HL-60 (cell line): ENCODE data around the gene TTC28.

Source experiments
- DNase-seq, 2 experiments: peaks; one replicate each; pipeline ENCODE4 v3.0.0-alpha.2; 2010 to 2020; ENCODE audit warnings: low read depth in 1 of 2, low spot score in 1 of 2
- H3K27ac ChIP-seq: fragments of 250-450 bp; sonication (Bioruptor Pico); replicated peaks from 2 replicates; pipeline ENCODE4 v1.5.1; 2020; ENCODE audit warnings: mild to moderate bottlenecking, moderate library complexity
- H3K27me3 ChIP-seq: fragments of 250-450 bp; sonication (Bioruptor Pico); 2 replicates; pipeline ENCODE4 v1.5.1; 2021; ENCODE audit warnings: mild to moderate bottlenecking, moderate library complexity; ENCODE audit not compliant: insufficient read depth, poor library complexity, severe bottlenecking
- H3K4me3 ChIP-seq: replicated peaks from 2 replicates; pipeline ENCODE4 v1.5.1; 2011; ENCODE audit warnings: mild to moderate bottlenecking, control low read depth, low read length; ENCODE audit not compliant: insufficient read depth
- GABPA ChIP-seq: IDR thresholded peaks from 2 replicates; pipeline ENCODE4 v1.6.1; 2012; ENCODE audit warnings: low read depth
- POLR2AphosphoS5 ChIP-seq: IDR thresholded peaks from 2 replicates; pipeline ENCODE4 v1.6.1; 2012; ENCODE audit warnings: low read depth
- SPI1 ChIP-seq: IDR thresholded peaks from 2 replicates; pipeline ENCODE4 v1.6.1; 2012; ENCODE audit warnings: low read depth, mild to moderate bottlenecking, borderline replicate concordance
- TF ChIP-seq, protein P1 (sequence below): IDR thresholded peaks from one replicate; pipeline ENCODE4 v1.5.1; 2011; ENCODE audit warnings: low read length, control low read depth, inconsistent platforms; ENCODE audit not compliant: insufficient read depth
- TF ChIP-seq, protein P2 (sequence below): IDR thresholded peaks from 2 replicates; pipeline ENCODE4 v1.6.1; 2012; ENCODE audit warnings: low read depth; ENCODE audit not compliant: insufficient replicate concordance

TTC28 gene

DNA sequence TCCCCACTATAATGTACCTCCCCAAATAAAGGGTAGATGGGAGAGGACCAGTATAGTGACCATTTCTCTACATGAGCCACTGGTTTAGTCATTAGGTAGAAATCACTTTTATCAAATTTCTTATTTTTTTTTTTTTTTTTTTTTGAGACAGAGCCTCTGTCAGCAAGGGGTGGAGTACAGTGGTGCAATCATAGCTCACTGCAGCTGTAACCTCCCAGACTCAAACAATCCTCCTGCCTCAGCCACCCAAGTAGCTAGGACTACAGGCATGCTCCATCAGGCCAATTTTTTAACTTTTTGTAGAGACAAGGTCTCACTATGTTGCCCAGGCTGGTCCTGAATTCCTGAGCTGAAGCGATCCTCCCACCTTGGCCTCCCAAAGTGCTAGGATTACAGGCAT, 322.4 kb downstream of the TTC28 start:
- TF ChIP-seq POLR2AphosphoS5 (no peak), SPI1 (no peak), GABPA (no peak)
- TF ChIP-seq, protein P1, sequence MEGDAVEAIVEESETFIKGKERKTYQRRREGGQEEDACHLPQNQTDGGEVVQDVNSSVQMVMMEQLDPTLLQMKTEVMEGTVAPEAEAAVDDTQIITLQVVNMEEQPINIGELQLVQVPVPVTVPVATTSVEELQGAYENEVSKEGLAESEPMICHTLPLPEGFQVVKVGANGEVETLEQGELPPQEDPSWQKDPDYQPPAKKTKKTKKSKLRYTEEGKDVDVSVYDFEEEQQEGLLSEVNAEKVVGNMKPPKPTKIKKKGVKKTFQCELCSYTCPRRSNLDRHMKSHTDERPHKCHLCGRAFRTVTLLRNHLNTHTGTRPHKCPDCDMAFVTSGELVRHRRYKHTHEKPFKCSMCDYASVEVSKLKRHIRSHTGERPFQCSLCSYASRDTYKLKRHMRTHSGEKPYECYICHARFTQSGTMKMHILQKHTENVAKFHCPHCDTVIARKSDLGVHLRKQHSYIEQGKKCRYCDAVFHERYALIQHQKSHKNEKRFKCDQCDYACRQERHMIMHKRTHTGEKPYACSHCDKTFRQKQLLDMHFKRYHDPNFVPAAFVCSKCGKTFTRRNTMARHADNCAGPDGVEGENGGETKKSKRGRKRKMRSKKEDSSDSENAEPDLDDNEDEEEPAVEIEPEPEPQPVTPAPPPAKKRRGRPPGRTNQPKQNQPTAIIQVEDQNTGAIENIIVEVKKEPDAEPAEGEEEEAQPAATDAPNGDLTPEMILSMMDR, result no peak
- TF ChIP-seq, protein P2, sequence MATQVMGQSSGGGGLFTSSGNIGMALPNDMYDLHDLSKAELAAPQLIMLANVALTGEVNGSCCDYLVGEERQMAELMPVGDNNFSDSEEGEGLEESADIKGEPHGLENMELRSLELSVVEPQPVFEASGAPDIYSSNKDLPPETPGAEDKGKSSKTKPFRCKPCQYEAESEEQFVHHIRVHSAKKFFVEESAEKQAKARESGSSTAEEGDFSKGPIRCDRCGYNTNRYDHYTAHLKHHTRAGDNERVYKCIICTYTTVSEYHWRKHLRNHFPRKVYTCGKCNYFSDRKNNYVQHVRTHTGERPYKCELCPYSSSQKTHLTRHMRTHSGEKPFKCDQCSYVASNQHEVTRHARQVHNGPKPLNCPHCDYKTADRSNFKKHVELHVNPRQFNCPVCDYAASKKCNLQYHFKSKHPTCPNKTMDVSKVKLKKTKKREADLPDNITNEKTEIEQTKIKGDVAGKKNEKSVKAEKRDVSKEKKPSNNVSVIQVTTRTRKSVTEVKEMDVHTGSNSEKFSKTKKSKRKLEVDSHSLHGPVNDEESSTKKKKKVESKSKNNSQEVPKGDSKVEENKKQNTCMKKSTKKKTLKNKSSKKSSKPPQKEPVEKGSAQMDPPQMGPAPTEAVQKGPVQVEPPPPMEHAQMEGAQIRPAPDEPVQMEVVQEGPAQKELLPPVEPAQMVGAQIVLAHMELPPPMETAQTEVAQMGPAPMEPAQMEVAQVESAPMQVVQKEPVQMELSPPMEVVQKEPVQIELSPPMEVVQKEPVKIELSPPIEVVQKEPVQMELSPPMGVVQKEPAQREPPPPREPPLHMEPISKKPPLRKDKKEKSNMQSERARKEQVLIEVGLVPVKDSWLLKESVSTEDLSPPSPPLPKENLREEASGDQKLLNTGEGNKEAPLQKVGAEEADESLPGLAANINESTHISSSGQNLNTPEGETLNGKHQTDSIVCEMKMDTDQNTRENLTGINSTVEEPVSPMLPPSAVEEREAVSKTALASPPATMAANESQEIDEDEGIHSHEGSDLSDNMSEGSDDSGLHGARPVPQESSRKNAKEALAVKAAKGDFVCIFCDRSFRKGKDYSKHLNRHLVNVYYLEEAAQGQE, result no peak
- H3K4me3 ChIP-seq, result no peak overlapping the region
- no peak for DNase-seq
- H3K27ac ChIP-seq, result no peak overlapping the region
- H3K27me3 ChIP-seq, result peaks cover 2% of the 10 kb centered on the region

DNA sequence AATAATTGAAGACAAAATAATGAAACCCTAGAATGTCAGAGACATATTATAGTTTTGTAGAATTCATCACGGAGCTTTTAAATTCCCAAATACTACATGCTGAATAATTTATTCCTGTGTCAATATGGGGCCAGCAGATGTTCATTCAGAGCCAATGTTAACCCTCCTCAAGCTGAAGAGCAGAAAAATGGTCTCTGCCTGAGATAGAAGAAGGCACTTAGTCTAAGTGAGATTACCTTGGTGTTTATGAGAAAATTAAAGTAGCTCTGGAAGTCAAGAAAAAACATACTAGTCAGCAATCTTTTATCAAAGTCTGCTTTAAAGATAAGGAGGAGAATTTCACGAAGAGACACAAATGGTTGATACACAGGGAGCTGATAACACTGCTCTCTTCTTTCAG, 328.2 kb downstream of the TTC28 start:
- TF ChIP-seq GABPA (no peak), POLR2AphosphoS5 (no peak), SPI1 (no peak)
- TF ChIP-seq, protein P2, result no peak
- TF ChIP-seq, protein P1, result no peak
- H3K27me3 ChIP-seq, result peaks cover 5% of the 10 kb centered on the region
- H3K4me3 ChIP-seq, result no peak overlapping the region
- DNase-seq, result no peak
- no peak overlapping the region for H3K27ac ChIP-seq

DNA sequence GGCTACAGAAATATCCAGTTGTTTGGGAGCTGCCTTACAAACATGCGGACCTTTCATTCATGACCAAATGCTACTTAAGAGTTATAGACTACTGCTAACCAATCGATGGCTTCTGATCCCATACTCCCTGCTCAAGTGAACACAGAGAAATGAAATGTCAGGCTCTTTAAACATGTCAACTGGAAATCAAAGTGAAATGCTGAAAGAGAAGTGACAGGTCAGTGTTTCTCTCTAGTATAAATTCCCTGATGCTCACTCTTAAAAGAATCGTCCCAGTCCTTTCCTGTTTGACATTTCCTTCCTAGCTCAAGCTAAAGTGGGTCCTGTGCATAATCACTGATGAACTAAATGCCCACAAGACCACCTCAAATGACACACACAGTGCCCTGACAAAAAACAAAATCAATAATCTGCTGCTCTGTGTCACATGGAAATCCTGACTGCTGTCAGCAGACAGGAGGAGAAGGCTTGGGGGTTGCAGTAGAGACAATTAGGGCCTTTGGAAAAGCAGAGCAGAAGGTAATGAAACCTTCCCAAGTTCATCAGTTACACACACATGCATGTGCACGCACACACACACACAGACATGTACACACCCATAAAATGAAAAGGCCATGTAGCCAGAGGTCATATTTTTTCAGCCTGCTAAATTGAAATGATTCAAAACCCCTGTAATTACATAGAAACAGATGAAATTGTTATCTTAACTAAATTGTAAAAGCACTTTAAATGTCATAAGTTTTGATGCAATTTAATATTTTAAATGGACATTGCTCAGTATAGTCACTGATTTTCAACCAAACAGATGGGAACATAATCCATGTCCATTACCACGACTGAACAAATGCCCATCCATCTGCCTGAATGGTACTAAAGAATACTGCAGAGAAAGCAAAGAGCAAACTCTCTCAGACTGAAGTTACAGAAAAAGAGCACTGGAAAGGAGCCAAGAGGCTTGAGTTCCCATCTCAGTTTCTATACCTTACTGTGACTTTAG, 330.7 kb downstream of the TTC28 start:
- TF ChIP-seq, protein P2, result no peak
- no peak for DNase-seq
- Histone ChIP-seq H3K27me3 (peaks cover 5% of the 10 kb centered on the region), H3K27ac (no peak overlapping the region), H3K4me3 (no peak overlapping the region)
